D721Med (cell line): Measurements from ENCODE around the gene TOMM34.

Source experiments
- DNase-seq: peaks from one replicate; pipeline ENCODE4 v3.0.0; 2011; ENCODE audit warnings: low spot score; ENCODE audit not compliant: insufficient read length
- FAIRE-seq: peaks from 2 replicates; lab custom pipeline; 2011; peaks lifted over from hg19 to GRCh38; lab: Jason Lieb, UNC
- CTCF ChIP-seq: IDR thresholded peaks from 2 replicates; pipeline ENCODE4 v1.5.1; 2012; ENCODE audit warnings: mild to moderate bottlenecking, control low read depth; ENCODE audit not compliant: insufficient read depth; ENCODE audit errors: missing control alignments

The TOMM34 gene

GRCh38 chr20:44931911-44932310 lies 28.3 kb downstream of the TOMM34 start:
- no peak for FAIRE-seq
- no peak for TF ChIP-seq CTCF
- DNase-seq = no peak

GRCh38 chr20:44930517-44931168 lies 29.6 kb downstream of the TOMM34 start:
- no peak for FAIRE-seq
- no peak for TF ChIP-seq CTCF

GRCh38 chr20:44928595-44928994 lies 31.6 kb downstream of the TOMM34 start:
- TF ChIP-seq CTCF = no peak
- FAIRE-seq = no peak
- DNase-seq = no peak

More at GRCh38 chr20:44930517-44931168, 29.6 kb downstream of the TOMM34 start:
- DNase-seq = no peak

- no peak for TF ChIP-seq CTCF
- FAIRE-seq (no peak), DNase-seq (no peak)
These were observed 35.7 kb downstream of the TOMM34 start for GRCh38 chr20:44924541-44924940.

- TF ChIP-seq CTCF = no peak
- no peak for DNase-seq
- no peak for FAIRE-seq
These were observed 38.8 kb downstream of the TOMM34 start for GRCh38 chr20:44921447-44921846.

- FAIRE-seq (no peak), DNase-seq (no peak)
- TF ChIP-seq CTCF = no peak
These were observed 41.4 kb downstream of the TOMM34 start for GRCh38 chr20:44918761-44919160.

GRCh38 chr20:44918342-44918741 lies 41.9 kb downstream of the TOMM34 start:
- FAIRE-seq (no peak), DNase-seq (no peak)
- no peak for TF ChIP-seq CTCF
